Measurements from ENCODE around the gene DLGAP1.

The DLGAP1 gene

GRCh38 chr18:4004183-4004829 is 450.8 kb downstream of the DLGAP1 start:
- no peak for TF ChIP-seq YY1 (IDR thresholded peaks at IDR 0.05; ENCODE audit: low read depth)
- no peak for TF ChIP-seq TEAD4 (IDR thresholded peaks at IDR 0.05)
- no peak for TF ChIP-seq TAF1 (IDR thresholded peaks at IDR 0.05; ENCODE audit: low read depth)
- no peak for TF ChIP-seq FOXM1 (IDR thresholded peaks at IDR 0.05; ENCODE audit: borderline replicate concordance, low read depth)
- TF ChIP-seq USF1 (IDR thresholded peaks at IDR 0.05) = no peak
- TF ChIP-seq RAD21 (IDR thresholded peaks at IDR 0.05; ENCODE audit: low read depth) = no peak
- TF ChIP-seq EP300 (IDR thresholded peaks at IDR 0.05; ENCODE audit: borderline replicate concordance) = no peak
- TF ChIP-seq NFIC (IDR thresholded peaks at IDR 0.05) = no peak
- no peak for TF ChIP-seq REST (IDR thresholded peaks at IDR 0.05; ENCODE audit: low read depth)
- no peak for TF ChIP-seq EGR1 (IDR thresholded peaks at IDR 0.05)
- TF ChIP-seq ZBTB7A (IDR thresholded peaks at IDR 0.05; ENCODE audit: low read depth) = no peak
- TF ChIP-seq MAX (IDR thresholded peaks at IDR 0.05) = no peak
- TF ChIP-seq CEBPB (IDR thresholded peaks at IDR 0.05) = no peak
- no peak for TF ChIP-seq CREB1 (IDR thresholded peaks at IDR 0.05; ENCODE audit: low read depth)
- TF ChIP-seq TCF12 (IDR thresholded peaks at IDR 0.05; ENCODE audit: low read depth) = no peak

GRCh38 chr18:3998698-3999333 is 456.3 kb downstream of the DLGAP1 start:
- TF ChIP-seq RAD21 (IDR thresholded peaks at IDR 0.05; ENCODE audit: low read depth) = peak; percentile 74
- no peak for TF ChIP-seq CREB1 (IDR thresholded peaks at IDR 0.05; ENCODE audit: low read depth)

- TF ChIP-seq RAD21 (IDR thresholded peaks at IDR 0.05; ENCODE audit: low read depth) (peak; percentile 56), YY1 (IDR thresholded peaks at IDR 0.05; ENCODE audit: low read depth) (no peak)
Observed at GRCh38 chr18:3995476-3996102, 459.5 kb downstream of the DLGAP1 start.

GRCh38 chr18:3993941-3994687 is 461.0 kb downstream of the DLGAP1 start:
- TF ChIP-seq ZBTB7A (IDR thresholded peaks at IDR 0.05; ENCODE audit: low read depth) (no peak), RAD21 (IDR thresholded peaks at IDR 0.05; ENCODE audit: low read depth) (no peak), USF1 (IDR thresholded peaks at IDR 0.05) (no peak), TAF1 (IDR thresholded peaks at IDR 0.05; ENCODE audit: low read depth) (no peak), TEAD4 (IDR thresholded peaks at IDR 0.05) (no peak), REST (IDR thresholded peaks at IDR 0.05; ENCODE audit: low read depth) (no peak), EGR1 (IDR thresholded peaks at IDR 0.05) (no peak), TCF12 (IDR thresholded peaks at IDR 0.05; ENCODE audit: low read depth) (no peak), EP300 (IDR thresholded peaks at IDR 0.05; ENCODE audit: borderline replicate concordance) (no peak), CREB1 (IDR thresholded peaks at IDR 0.05; ENCODE audit: low read depth) (no peak), NFIC (IDR thresholded peaks at IDR 0.05) (no peak), CEBPB (IDR thresholded peaks at IDR 0.05) (no peak), FOXM1 (IDR thresholded peaks at IDR 0.05; ENCODE audit: borderline replicate concordance, low read depth) (no peak)

- no peak for TF ChIP-seq CEBPB (IDR thresholded peaks at IDR 0.05)
- TF ChIP-seq RAD21 (IDR thresholded peaks at IDR 0.05; ENCODE audit: low read depth) = no peak
Observed at GRCh38 chr18:3985664-3986063, 469.4 kb downstream of the DLGAP1 start.

- TF ChIP-seq CREB1 (IDR thresholded peaks at IDR 0.05; ENCODE audit: low read depth) (no peak), TCF12 (IDR thresholded peaks at IDR 0.05; ENCODE audit: low read depth) (no peak), FOXM1 (IDR thresholded peaks at IDR 0.05; ENCODE audit: borderline replicate concordance, low read depth) (no peak), TEAD4 (IDR thresholded peaks at IDR 0.05) (no peak)
Observed at GRCh38 chr18:3985020-3985419, 470.1 kb downstream of the DLGAP1 start.

Data from Ishikawa (cell line).